Brain pericyte (primary cell): ENCODE results near the gene ATXN7L3.
A peak's percentile ranks its signal among the peaks of the same experiment; 100 is the strongest.

Experiments used
- DNase-seq: peaks from one replicate; pipeline ENCODE4 v3.0.0-alpha.2; 2012; ENCODE audit warnings: low read depth, low spot score

The ATXN7L3 gene

GRCh38 chr17:44218344-44219107 is 18.8 kb upstream of the ATXN7L3 start:
- no peak for DNase-seq

- no peak for DNase-seq
Observed at GRCh38 chr17:44217738-44218343, 18.2 kb upstream of the ATXN7L3 start.

DNA sequence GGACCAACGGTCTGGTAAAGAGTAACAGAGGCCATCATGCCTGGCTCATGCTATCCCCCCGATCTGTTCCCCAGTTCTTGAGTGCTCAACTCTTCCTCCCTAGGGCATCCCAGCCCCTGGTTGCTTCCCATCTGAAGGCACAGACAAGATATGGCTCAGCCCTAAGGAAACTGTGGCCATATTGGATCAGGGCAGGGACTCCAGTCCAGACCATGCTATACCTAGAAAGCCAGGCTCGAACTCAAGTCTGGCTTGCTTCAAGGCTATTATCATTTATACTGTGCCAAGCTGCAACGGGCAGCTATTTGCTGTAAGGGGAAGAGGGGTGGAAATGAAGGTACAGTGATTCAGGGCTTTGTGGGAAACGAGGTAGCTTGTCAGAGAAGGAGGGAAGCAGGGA is 17.0 kb upstream of the ATXN7L3 start:
- no peak for DNase-seq

DNA sequence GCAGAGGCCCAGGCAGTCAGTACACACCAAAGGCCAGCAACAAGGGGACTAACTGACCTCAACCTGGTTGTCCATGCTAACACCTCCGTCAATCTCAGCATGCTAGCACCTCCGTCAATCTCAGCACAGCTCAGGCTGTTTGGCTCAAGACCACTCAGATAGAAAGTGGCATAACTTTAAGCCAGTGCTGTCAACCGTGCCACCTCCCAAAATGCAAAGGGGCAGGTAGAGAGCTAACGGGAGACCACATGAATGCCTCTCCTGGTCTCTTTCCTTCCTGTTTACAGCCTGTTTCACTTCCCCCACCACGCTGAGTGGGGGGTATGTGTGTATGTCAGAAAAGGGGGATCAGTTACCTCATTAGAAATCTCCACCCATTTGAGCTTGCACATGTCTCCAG is 16.5 kb upstream of the ATXN7L3 start:
- no peak for DNase-seq

DNA sequence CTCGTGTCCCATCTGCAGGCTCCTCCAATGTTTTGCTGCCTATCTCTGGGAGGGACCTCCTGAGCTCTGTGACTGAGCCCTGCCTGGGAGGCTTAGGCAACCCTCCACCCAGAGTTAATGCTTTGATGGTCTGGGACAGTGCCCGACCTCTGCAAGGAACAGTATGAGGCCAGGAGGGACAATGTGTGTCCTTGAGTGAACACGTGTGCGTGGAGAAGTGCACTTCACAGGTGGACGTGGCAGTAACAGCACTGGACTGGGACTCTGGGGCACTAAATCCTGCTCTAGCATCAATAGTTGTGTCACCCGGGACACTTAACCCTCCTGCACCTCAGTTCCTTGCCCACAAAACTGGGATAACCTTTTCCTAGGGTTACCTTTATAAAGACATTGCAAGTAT is 15.2 kb upstream of the ATXN7L3 start:
- DNase-seq = no peak

- DNase-seq = no peak
Observed at GRCh38 chr17:44214230-44214494, 14.5 kb upstream of the ATXN7L3 start.

DNA sequence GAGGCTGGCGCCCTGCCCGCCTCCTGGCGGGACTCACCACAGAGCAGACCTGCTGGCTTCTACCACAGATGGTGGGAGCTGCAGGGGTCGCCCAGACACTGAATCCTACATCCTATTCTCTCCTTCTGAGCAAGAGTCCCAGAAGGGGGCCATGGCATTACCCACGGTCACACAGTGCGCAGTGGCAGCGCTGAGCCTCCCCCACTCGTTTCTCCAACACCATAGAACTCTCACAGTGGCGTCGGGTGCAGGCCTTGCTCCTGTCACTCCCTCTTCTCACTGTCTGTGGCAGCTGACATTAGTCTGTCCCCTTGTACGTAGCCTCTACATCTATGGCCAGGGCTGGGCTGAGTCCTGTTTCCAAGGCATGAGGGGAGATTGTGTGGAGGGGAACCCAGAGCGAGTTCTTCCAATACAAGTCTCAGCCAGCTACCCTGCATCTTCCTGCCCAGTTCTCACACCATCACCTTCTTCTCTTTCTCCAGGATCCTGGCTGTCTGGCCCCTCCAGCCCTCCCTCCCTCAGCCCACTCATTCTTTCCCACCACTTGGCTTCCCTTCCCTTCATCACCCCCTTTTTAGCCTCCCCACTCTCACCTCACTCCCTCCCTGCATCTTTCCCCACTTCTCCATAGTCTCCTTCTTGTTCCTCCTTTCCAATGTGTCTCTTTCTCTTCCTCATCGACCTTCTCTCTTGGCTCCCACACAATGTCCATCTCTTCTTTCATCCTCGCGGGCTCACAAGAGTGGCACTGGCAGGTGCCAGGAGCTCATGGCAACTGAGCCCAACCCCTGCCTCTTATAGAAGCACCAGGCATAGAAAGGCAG is 13.9 kb upstream of the ATXN7L3 start:
- no peak for DNase-seq

DNA sequence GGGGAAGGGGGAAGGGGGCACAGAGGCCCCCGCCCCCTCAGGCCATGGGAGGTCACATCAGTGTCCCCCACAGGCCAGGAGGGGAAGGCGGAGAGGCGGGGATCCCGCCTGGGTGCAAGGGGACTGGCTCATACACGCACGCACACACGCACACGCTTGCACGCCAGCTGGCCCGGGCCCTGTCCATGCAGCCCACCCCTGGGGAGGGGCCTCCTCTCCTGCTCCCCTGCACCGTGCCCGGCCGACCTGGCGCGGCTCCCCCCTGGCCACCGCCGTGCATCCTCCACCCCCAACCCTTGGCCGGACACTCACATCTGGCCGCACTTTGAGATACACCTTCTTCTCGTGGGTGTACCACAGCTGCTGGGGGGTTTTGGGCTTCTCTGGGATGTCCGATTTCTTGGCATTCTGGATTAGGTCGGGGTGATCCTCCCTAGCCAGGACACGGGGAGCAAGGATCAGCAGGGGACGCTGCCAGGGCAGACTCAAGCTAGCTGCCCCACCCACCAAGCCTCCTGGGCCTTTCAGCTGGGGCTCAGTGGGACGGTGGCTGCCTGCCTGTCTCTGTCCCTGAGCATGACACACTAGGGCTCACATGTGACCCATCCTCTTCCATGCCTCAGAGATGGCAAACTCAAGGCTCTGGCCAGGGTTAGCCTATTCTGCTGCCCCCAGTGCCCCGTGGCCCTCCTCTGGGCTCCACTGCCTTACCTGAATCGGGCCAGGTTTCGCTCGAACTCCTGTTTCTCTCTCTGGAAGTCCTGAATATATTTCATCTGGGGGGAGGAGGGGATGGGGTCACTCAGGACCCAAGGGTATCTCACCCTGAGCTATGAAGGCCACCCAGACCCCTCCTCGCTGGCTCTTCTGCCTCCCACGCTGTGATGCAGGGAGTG is 13.1 kb upstream of the ATXN7L3 start:
- no peak for DNase-seq

- DNase-seq = no peak
Observed at GRCh38 chr17:44211281-44212265, 11.9 kb upstream of the ATXN7L3 start.

- DNase-seq = peak; percentile 64
Observed at GRCh38 chr17:44210342-44211192, 10.9 kb upstream of the ATXN7L3 start.

DNA sequence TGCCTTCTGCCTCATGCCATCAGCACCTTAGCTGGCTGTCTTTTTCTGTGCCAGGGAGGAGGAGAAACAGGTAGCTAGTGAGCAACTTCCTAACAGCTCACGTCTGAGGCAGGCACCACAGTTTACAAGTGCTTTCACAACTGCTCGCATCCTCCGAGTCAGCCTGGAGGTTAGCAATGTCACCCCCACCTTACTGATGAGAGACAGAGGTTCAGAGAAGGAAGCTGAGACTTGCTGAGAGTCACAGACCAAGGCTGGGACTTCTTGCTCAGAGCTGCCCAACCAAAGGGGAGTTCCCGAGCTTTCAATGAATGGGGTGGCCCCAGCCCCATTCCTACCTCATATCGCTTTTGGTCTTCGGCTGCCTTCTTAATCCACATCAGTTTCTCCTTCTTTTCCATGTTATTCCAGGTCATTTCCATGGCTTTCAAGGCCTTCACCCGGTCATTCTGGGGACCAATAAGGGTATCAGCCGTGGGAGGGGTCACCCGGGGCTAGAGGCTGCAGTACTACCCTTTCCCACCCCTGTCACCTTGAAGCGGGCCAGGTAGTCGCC is 10.2 kb upstream of the ATXN7L3 start:
- no peak for DNase-seq

DNA sequence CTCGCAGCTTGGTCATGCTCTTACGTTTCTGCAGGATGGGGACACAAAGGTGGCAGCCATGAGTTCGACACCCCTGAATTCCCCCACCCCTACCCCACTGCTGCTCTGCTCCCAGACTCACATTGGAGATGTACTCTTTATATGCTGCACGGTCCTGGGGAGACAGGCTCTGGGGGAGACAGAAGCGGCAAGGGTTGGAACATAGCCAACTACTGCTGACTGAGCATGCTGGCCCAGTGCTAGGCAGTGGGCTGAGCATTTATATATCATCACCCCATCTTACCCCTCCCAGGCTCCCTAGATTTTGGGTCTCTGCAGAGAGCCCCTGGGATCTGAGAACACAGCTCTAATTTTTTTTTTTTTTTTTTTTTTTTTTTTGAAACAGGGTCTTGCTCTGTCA is 8.1 kb upstream of the ATXN7L3 start:
- no peak for DNase-seq

DNA sequence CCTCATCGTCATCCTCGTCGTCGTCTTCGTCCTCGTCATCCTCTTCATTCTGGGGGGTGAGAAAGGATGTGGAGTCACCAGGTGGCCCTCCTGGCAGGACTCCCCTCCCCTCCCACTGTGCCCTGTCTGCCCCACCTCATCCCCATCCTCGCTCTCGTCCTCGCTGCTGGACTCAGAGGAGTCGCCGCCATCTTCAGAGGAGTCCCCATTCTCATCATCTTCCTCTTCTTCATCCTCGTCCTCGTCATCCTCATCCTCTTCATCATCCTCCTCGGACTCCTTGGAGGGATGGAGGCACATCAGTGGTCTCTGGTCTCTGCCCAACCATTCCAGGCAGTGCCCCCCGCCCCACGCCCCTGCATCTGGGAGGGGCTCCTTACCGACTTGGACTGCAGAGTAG is 7.6 kb upstream of the ATXN7L3 start:
- DNase-seq = no peak

DNA sequence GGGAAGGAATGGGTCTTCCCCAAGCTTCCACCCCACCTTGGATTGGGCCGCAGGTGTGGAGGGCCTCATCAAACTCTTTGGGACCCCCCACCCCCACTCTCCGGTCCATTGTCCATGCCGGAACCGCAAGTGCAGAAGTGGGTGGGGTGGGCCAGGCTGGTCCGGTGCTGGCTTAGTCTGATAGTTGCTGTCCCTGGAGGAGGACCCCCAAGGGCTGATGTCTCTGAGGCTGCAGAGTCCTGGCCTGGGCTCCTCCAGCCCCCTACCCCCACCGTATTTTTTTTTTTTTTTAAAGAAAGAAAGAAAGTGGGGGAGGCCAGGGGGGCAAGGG is 7.1 kb upstream of the ATXN7L3 start:
- no peak for DNase-seq

GRCh38 chr17:44205962-44206824 is 6.5 kb upstream of the ATXN7L3 start:
- DNase-seq = no peak

DNA sequence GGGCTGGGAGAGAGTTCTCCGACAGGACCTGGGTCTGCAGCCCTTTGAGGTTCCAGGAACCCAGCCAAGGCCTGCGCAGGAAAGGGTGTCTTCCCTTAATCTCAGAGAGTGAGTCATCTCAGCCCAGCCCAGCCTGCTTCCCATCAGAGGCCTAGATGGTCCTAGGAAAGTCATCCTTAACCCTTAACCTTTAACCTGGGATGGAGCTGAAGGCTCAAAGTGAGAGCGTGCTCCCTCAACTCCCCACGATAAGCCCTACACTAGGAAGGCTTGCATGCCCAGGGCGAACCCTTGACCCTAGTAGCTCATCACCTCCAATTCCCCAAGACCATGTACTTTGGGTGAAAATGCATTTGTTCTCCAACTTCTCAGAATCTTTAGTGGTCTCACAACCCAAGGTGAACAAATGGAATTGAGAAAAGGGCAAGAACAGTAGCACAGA is 4.8 kb upstream of the ATXN7L3 start:
- no peak for DNase-seq

GRCh38 chr17:44203731-44204440 is 4.2 kb upstream of the ATXN7L3 start:
- DNase-seq = no peak

DNA sequence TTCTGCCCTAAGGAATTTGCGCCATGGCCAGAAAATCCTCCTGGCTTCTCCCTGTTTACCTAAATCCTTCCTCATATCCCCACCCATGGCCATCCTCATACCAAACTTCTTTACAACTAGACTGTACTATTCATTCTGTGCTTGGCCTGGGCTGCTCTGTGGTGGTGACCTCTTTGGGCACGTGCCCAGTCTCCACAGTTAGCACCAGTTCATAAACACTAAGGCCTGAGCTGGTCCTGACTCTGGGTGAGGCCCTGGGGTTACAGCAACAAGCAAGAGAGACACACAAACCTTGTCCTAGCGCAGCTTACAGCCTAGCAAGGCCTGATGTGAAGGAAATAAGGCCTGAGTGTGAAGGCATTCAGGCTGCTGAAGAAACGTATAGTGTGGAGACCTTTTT is 3.1 kb upstream of the ATXN7L3 start:
- DNase-seq = no peak
